OCI-LY7 (cell line): ENCODE results near the gene PTPRF. TPM values are rescaled to one million over a fixed set of nuclear protein-coding genes. Genes with fewer than 3 reads are reported as not detected.

Experiments
- BruUV-seq: library from RNA; stranded (reverse); fragments of 400-500 nt; replicated peaks from 2 replicates; lab custom pipeline; 2021; lab: Mats Ljungman, UMichigan
- CTCF ChIA-PET: fragments of 300-600 bp; sonication (Branson Sonifier 250); formaldehyde crosslinking; loops from one replicate; lab custom pipeline; 2022; ENCODE audit warnings: antibody characterized with exemption; ENCODE audit not compliant: unreplicated experiment; lab: Charles Lee
- POLR2A ChIA-PET: fragments of 300-600 bp; sonication (Branson Sonifier 250); formaldehyde crosslinking; loops from one replicate; lab custom pipeline; 2022; ENCODE audit warnings: antibody characterized with exemption; lab: Charles Lee
- DNase-seq: peaks from one replicate; pipeline ENCODE4 v3.0.0-alpha.2; 2015; ENCODE audit warnings: low spot score
- H2AFZ ChIP-seq: fragments of 200-600 bp; sonication (generic), shearing (Covaris generic); 2 replicates; pipeline ENCODE4 v1.6.1; 2014; ENCODE audit warnings: mild to moderate bottlenecking, antibody characterized with exemption, low read length, moderate library complexity
- H3K27ac ChIP-seq: fragments of 200-600 bp; sonication (generic); 2 replicates; pipeline ENCODE4 v1.5.1; 2014; ENCODE audit warnings: mixed run types, low read depth, mild to moderate bottlenecking, moderate library complexity, low read length, inconsistent platforms; ENCODE audit not compliant: poor library complexity, severe bottlenecking
- H3K36me3 ChIP-seq: fragments of 200-600 bp; sonication (generic); 2 replicates; pipeline ENCODE4 v1.6.1; 2014; ENCODE audit warnings: mild to moderate bottlenecking, antibody characterized with exemption, low read length, moderate library complexity, mixed read lengths; ENCODE audit not compliant: insufficient read depth
- H3K4me1 ChIP-seq: fragments of 200-600 bp; sonication (generic); 2 replicates; pipeline ENCODE4 v1.5.1; 2014; ENCODE audit warnings: mild to moderate bottlenecking, low read length; ENCODE audit not compliant: insufficient read depth, poor library complexity, severe bottlenecking
- H3K4me2 ChIP-seq: fragments of 200-600 bp; sonication (generic); 2 replicates; pipeline ENCODE4 v1.6.1; 2014; ENCODE audit warnings: mild to moderate bottlenecking, low read length
- H3K4me3 ChIP-seq: fragments of 200-600 bp; sonication (generic); 2 replicates; pipeline ENCODE4 v1.5.1; 2014; ENCODE audit warnings: mild to moderate bottlenecking, low read depth, low read length; ENCODE audit not compliant: poor library complexity, severe bottlenecking
- H3K79me2 ChIP-seq: fragments of 200-600 bp; sonication (generic); 2 replicates; pipeline ENCODE4 v1.6.1; 2016; ENCODE audit warnings: low read depth, mild to moderate bottlenecking, low read length, moderate library complexity, mixed read lengths; ENCODE audit not compliant: insufficient read depth
- H3K9me2 ChIP-seq: fragments of 200-600 bp; sonication (generic); 2 replicates; pipeline ENCODE4 v1.6.1; 2016; ENCODE audit warnings: mild to moderate bottlenecking, low read length, mixed read lengths; ENCODE audit not compliant: insufficient read depth
- H3K9me3 ChIP-seq: fragments of 200-600 bp; sonication (generic); 2 replicates; pipeline ENCODE4 v1.6.1; 2014; ENCODE audit warnings: mild to moderate bottlenecking, mixed run types, low read length, mixed read lengths
- H4K20me1 ChIP-seq: fragments of 200-600 bp; sonication (generic); 2 replicates; pipeline ENCODE4 v1.6.1; 2014; ENCODE audit warnings: mild to moderate bottlenecking, antibody characterized with exemption, low read length, moderate library complexity, mixed read lengths; ENCODE audit not compliant: insufficient read depth
- EZH2phosphoT487 ChIP-seq: fragments of 200-600 bp; sonication (generic); IDR thresholded peaks from 2 replicates; pipeline ENCODE4 v1.6.1; 2018; ENCODE audit warnings: low read depth, borderline replicate concordance, mild to moderate bottlenecking, mixed run types, antibody characterized with exemption, low read length, moderate library complexity, mixed read lengths
- intact Hi-C: fragments of 100-400 bp; cut with micrococcal nuclease; formaldehyde crosslinking; loops from one replicate; pipeline ENCODE4 v1.10.0; 2022; ENCODE audit not compliant: unreplicated experiment
- total RNA-seq, 2 experiments: library from RNA; depleted of rRNA in 1 of 2; stranded (reverse); fragments of >200 nt in 1 of 2; shearing (Covaris generic) in 1 of 2; gene quantifications; 2 replicates each; pipeline ENCODE4 v1.2.3, GENCODE V29; 2014 to 2022
- TF ChIP-seq, protein P1 (sequence below): fragments of 200-600 bp; sonication (generic); conservative IDR thresholded peaks from 2 replicates; pipeline ENCODE4 v1.5.1; 2014; ENCODE audit warnings: mild to moderate bottlenecking, antibody characterized with exemption, low read length, moderate library complexity, mixed read lengths

The PTPRF gene
- total RNA-seq, 2 experiments from 2014 or later, result 0.06 to 0.48 TPM

DNA sequence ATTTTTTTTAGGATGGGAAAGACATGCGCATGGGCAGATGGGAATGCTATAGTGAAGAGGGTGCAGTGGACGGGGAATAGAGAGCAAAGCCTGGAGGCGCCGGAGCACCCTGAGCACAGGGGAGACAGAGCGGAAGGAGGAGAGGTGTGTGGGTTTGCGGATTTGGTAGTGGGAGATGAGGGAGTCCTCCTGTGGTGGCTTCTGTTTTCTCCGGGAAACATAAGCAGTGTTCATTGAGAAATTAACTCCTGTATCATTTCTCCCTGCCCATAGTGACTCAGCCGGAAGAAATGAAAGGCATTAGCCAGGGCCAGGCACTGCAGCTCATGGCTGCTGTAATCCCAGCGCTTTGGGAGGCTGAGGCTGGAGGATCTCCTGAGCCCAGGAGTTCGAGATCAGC is 4.7 kb upstream of the PTPRF start:
- no peaks in the 10 kb centered on the region for H3K4me1 ChIP-seq
- no peak overlapping the region for H3K27ac ChIP-seq
- no peaks in the 10 kb centered on the region for H3K9me3 ChIP-seq
- no peak for TF ChIP-seq EZH2phosphoT487
- TF ChIP-seq, protein P1, sequence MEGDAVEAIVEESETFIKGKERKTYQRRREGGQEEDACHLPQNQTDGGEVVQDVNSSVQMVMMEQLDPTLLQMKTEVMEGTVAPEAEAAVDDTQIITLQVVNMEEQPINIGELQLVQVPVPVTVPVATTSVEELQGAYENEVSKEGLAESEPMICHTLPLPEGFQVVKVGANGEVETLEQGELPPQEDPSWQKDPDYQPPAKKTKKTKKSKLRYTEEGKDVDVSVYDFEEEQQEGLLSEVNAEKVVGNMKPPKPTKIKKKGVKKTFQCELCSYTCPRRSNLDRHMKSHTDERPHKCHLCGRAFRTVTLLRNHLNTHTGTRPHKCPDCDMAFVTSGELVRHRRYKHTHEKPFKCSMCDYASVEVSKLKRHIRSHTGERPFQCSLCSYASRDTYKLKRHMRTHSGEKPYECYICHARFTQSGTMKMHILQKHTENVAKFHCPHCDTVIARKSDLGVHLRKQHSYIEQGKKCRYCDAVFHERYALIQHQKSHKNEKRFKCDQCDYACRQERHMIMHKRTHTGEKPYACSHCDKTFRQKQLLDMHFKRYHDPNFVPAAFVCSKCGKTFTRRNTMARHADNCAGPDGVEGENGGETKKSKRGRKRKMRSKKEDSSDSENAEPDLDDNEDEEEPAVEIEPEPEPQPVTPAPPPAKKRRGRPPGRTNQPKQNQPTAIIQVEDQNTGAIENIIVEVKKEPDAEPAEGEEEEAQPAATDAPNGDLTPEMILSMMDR, result no peak
- H2AFZ ChIP-seq, result no peak overlapping the region
- H3K36me3 ChIP-seq, result no peaks in the 10 kb centered on the region
- BruUV-seq, result no TSS peak
- H3K9me2 ChIP-seq, result no peaks in the 10 kb centered on the region
- ChIA-PET CTCF (no interaction called here), POLR2A (no interaction called here)
- H3K79me2 ChIP-seq, result no peaks in the 10 kb centered on the region
- no peak overlapping the region for H3K4me3 ChIP-seq
- H3K4me2 ChIP-seq, result no peak overlapping the region
- H4K20me1 ChIP-seq, result no peaks in the 10 kb centered on the region
- intact Hi-C loops, result loop anchor here (5.0 kb wide), 2 partner anchors 236 to 511 kb away; no protein-coding TSS in a partner anchor
- no peak for DNase-seq

DNA sequence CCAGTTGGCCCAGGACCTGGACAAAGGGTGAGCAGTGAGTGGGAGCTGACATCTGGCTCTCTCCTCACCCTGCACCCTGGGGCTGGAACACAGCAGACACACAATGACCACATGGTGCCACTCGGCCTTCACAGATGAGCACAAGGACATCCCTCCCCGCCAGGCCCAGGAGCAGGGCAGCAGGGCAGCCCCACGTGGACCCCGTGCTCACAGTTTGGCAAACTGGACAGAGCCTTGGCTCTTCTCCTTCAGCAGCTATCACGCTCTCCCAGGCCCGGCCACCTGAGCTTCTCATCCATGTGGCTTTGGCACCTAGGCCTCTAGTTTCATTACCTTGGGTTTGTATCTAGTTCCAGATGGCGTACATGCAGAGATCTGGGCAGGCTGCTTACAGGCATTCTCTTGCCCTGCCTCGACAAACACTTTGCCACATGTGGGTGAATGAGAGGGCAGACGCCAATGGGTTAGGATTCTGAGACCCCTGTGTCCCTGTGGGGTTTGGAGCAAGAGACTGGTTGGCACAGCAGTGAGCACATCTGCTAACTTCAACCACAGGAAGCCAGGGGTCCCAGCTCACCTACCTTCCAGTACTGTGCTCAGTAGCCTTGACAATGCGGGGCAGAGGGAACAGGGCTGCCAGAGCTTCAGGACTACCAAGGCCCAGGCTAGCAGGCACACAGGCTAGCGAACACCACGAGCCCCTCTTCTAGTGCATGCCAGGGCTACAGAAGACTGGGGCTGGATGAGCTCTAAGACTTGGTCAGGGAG is 3.4 kb upstream of the PTPRF start:
- Histone ChIP-seq H2AFZ (no peak overlapping the region), H3K4me3 (no peak overlapping the region), H3K4me2 (no peak overlapping the region), H3K36me3 (no peaks in the 10 kb centered on the region), H3K9me2 (no peaks in the 10 kb centered on the region), H3K9me3 (no peaks in the 10 kb centered on the region), H3K4me1 (peaks cover 3% of the 10 kb centered on the region), H3K79me2 (no peaks in the 10 kb centered on the region), H4K20me1 (no peaks in the 10 kb centered on the region), H3K27ac (no peak overlapping the region)
- POLR2A ChIA-PET, result no interaction called here
- DNase-seq, result no peak
- intact Hi-C loops, result loop anchor here (5.0 kb wide), 2 partner anchors 235 to 510 kb away; no protein-coding TSS in a partner anchor
- BruUV-seq, result no TSS peak
- TF ChIP-seq, protein P1, result no peak
- TF ChIP-seq EZH2phosphoT487, result no peak
- CTCF ChIA-PET, result interaction anchor here (0.5 kb wide), 1 partner anchor 124 kb away, joined by 7 read pairs; no protein-coding TSS in a partner anchor
